ENCODE results near the gene ALS2CL. TPM values are rescaled to one million over a fixed set of nuclear protein-coding genes. Genes with fewer than 3 reads are reported as not detected.

ALS2CL gene
- total and polyA plus RNA-seq, 2 donors (not counting 3 experiments of a cell fraction or from before 2014, with no cell fraction given): 7.8 to 10.1 TPM

- peak overlapping the region; percentile 37 for H3K4me2 ChIP-seq (ENCODE audit: insufficient read depth, low read length)
- no TSS peak for BruUV-seq (replicated peaks)
Observed at GRCh38 chr3:46693892-46694226, 380 bp upstream of the ALS2CL start.

More at GRCh38 chr3:46693892-46694226, 380 bp upstream of the ALS2CL start:
- H4K20me1 ChIP-seq (replicated peaks; ENCODE audit: control insufficient read depth, extremely low read depth, insufficient read depth, low read length): no peaks in the 10 kb centered on the region
- H3K79me2 ChIP-seq (ENCODE audit: control insufficient read depth, insufficient read depth, low read length): no peaks in the 10 kb centered on the region
- CTCF ChIA-PET: interaction anchor here (1.3 to 2.0 kb wide), 4 partner anchors 14 to 216 kb away, joined by 4 to 22 read pairs (median 8); no protein-coding TSS in a partner anchor
- no peaks in the 10 kb centered on the region for H3K9me1 ChIP-seq (replicated peaks; ENCODE audit: control insufficient read depth, extremely low read depth, insufficient read depth, low read length)
- H3K9me3 ChIP-seq (replicated peaks; ENCODE audit: control insufficient read depth, insufficient read depth, low read length): no peaks in the 10 kb centered on the region
- H3K4me1 ChIP-seq (ENCODE audit: control insufficient read depth, extremely low read depth, insufficient read depth, low read length): peaks cover 22% of the 10 kb centered on the region
- dilution Hi-C loops (cut with MboI; ENCODE audit: extremely low pct_ligation_motif_present, low sequenced_read_pairs): no loop called here
- DNase-seq (ENCODE audit: low read depth, low spot score) (peak; percentile 16), FAIRE-seq (no peak)
- H3K9ac ChIP-seq (replicated peaks; ENCODE audit: extremely low read depth, insufficient read depth, low read length): peak overlapping the region; percentile 28
- POLR2A ChIA-PET: no interaction called here
- peak overlapping the region; percentile 78 for H2AFZ ChIP-seq (ENCODE audit: low read depth, low read length)
- intact Hi-C loops (cut with micrococcal nuclease): loop anchor here (2.0 kb wide), 1 partner anchor 63 kb away; no protein-coding TSS in a partner anchor
- TF ChIP-seq, protein P1, sequence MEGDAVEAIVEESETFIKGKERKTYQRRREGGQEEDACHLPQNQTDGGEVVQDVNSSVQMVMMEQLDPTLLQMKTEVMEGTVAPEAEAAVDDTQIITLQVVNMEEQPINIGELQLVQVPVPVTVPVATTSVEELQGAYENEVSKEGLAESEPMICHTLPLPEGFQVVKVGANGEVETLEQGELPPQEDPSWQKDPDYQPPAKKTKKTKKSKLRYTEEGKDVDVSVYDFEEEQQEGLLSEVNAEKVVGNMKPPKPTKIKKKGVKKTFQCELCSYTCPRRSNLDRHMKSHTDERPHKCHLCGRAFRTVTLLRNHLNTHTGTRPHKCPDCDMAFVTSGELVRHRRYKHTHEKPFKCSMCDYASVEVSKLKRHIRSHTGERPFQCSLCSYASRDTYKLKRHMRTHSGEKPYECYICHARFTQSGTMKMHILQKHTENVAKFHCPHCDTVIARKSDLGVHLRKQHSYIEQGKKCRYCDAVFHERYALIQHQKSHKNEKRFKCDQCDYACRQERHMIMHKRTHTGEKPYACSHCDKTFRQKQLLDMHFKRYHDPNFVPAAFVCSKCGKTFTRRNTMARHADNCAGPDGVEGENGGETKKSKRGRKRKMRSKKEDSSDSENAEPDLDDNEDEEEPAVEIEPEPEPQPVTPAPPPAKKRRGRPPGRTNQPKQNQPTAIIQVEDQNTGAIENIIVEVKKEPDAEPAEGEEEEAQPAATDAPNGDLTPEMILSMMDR (IDR thresholded peaks at IDR 0.05; ENCODE audit: extremely low read depth in 1 of 2, insufficient read depth in 1 of 2, low read depth in 1 of 2, low read length in 2 of 2): no peak
- no peak for TF ChIP-seq FOS (IDR thresholded peaks at IDR 0.05; ENCODE audit: borderline replicate concordance, insufficient read depth, low read length)
- TF ChIP-seq JUN (IDR thresholded peaks at IDR 0.05; ENCODE audit: borderline replicate concordance, insufficient read depth, insufficient read length, low read depth): no peak
- no peak for TF ChIP-seq POLR2A (IDR thresholded peaks at IDR 0.05; ENCODE audit: low read depth, low read length)
- no peak for TF ChIP-seq POLR2AphosphoS5 (IDR thresholded peaks at IDR 0.05; ENCODE audit: insufficient read depth, low read depth, low read length)
- no peak for TF ChIP-seq MYC (IDR thresholded peaks at IDR 0.05; ENCODE audit: low read depth, low read length)
- TF ChIP-seq MAX (IDR thresholded peaks at IDR 0.05; ENCODE audit: insufficient read depth, insufficient read length): no peak
- no peak for TF ChIP-seq GATA2 (IDR thresholded peaks at IDR 0.05; ENCODE audit: insufficient read depth, insufficient read length, low read depth, low read length)
- no peaks in the 10 kb centered on the region for H3K27me3 ChIP-seq (ENCODE audit: control insufficient read depth in 2 of 2, insufficient read depth in 2 of 2, low read length in 2 of 2)
- H3K36me3 ChIP-seq (ENCODE audit: control insufficient read depth in 2 of 2, extremely low read depth in 1 of 2, insufficient read depth in 2 of 2, low read length in 2 of 2): no peaks in the 10 kb centered on the region
- H3K27ac ChIP-seq (ENCODE audit: insufficient read depth, low read depth, low read length): peak overlapping the region; percentile 10
- H3K4me3 ChIP-seq (replicated peaks in 1 of 3; ENCODE audit: insufficient read depth in 1 of 3, low read depth in 1 of 3, low read length in 3 of 3): peak overlapping the region in 1 of 3 experiments; percentile 48

All from endothelial cell of umbilical vein (primary cell).